Cardiac fibroblast (primary cell): ENCODE measurements around the gene PLA2G15.

ENCODE experiments used
- DNase-seq, 2 donors: peaks; one replicate each; pipeline versions ENCODE4 v3.0.0 to v3.0.0-alpha.2; 2010; ENCODE audit warnings: low read depth in 2 of 2
- H3K4me3 ChIP-seq, 2 donors: replicated peaks in 1 of 2; 1 replicate in 1 of 2; 2 replicates in 1 of 2; pipeline ENCODE4 v1.5.1; 2011; ENCODE audit warnings: low read depth in 2 of 2, low read length in 2 of 2, mild to moderate bottlenecking in 2 of 2, moderate library complexity in 1 of 2
- CTCF ChIP-seq: IDR thresholded peaks from one replicate; pipeline ENCODE4 v1.5.1; 2011; ENCODE audit warnings: low read depth, mild to moderate bottlenecking, low read length, inconsistent platforms

PLA2G15 gene

GRCh38 chr16:68215302-68215701 lies 29.9 kb upstream of the PLA2G15 start:
- DNase-seq: no peak
- H3K4me3 ChIP-seq: no peak overlapping the region
- no peak for TF ChIP-seq CTCF

GRCh38 chr16:68216240-68216639 lies 28.9 kb upstream of the PLA2G15 start:
- no peak for TF ChIP-seq CTCF
- DNase-seq: no peak
- H3K4me3 ChIP-seq: no peak overlapping the region

- TF ChIP-seq CTCF: no peak
- no peak overlapping the region for H3K4me3 ChIP-seq
- DNase-seq: no peak
Measured at GRCh38 chr16:68217506-68217905, 27.7 kb upstream of the PLA2G15 start.

- TF ChIP-seq CTCF: no peak
- no peak for DNase-seq
- H3K4me3 ChIP-seq: no peak overlapping the region
Measured at GRCh38 chr16:68219725-68220351, 25.3 kb upstream of the PLA2G15 start.

GRCh38 chr16:68223072-68223471 lies 22.1 kb upstream of the PLA2G15 start:
- no peak for DNase-seq
- no peak for TF ChIP-seq CTCF
- no peak overlapping the region for H3K4me3 ChIP-seq

GRCh38 chr16:68226116-68226515 lies 19.1 kb upstream of the PLA2G15 start:
- no peak for TF ChIP-seq CTCF
- no peak overlapping the region for H3K4me3 ChIP-seq
- DNase-seq: no peak
